Stimulated activated CD8-positive, alpha-beta memory T cell treated with anti-CD3 and anti-CD28 coated beads, Interleukin-4, amount 100 ng/mL, for 48 hours (primary cell): ENCODE measurements around the gene RASL11A.
"Not testable (repeated sequence)": the region's sequence is repeated elsewhere in the genome, so short reads cannot be mapped to it uniquely, and the experiment has no call there.

Experiments
- DNase-seq: peaks from one replicate; pipeline ENCODE4 v3.0.0-alpha.2; 2020

RASL11A gene

GRCh38 chr13:27302643-27303262 lies 32.1 kb downstream of the RASL11A start:
- no peak for DNase-seq

DNA sequence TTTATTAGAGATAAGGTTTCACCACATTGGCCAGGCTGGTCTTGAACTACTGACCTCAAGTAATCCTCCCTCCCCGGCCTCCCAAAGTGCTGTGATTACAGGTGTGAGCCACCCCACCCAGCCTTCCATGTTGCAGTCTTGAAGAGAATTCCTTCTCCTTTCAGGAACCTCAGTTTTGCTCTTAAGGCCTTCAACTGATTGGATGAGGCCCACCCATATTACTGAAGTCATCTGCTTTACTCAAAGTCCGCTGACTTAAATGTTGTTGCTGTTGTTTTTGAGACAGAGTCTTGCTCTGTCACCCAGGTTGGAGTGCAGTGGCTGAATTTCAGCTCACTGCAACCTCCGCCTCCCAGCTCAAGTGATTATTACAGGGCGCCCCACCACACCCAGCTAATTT lies 33.5 kb downstream of the RASL11A start:
- no peak for DNase-seq

DNA sequence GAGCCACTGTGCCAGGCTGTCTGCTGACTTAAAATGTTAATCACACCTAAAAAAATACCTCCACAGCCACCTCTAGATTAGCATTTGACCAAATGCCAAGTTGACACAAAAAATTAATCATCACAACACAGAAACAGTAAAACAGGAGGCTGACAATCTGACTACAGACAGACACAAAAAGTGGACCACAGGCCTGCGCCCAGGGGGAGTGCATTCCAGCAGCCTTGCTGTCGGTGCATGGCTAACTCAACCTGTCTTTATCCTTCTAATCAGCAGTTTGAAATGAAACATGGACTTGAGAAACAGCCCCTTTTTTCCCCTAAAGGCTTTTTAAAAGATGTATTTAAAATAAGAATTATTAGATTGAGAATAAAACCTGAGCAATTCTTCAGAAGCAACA lies 34.0 kb downstream of the RASL11A start:
- no peak for DNase-seq

GRCh38 chr13:27306364-27306763 lies 35.7 kb downstream of the RASL11A start:
- no peak for DNase-seq

GRCh38 chr13:27308941-27309340 lies 38.3 kb downstream of the RASL11A start:
- no peak for DNase-seq

- no peak for DNase-seq
These were observed 38.9 kb downstream of the RASL11A start for GRCh38 chr13:27309401-27309958.

DNA sequence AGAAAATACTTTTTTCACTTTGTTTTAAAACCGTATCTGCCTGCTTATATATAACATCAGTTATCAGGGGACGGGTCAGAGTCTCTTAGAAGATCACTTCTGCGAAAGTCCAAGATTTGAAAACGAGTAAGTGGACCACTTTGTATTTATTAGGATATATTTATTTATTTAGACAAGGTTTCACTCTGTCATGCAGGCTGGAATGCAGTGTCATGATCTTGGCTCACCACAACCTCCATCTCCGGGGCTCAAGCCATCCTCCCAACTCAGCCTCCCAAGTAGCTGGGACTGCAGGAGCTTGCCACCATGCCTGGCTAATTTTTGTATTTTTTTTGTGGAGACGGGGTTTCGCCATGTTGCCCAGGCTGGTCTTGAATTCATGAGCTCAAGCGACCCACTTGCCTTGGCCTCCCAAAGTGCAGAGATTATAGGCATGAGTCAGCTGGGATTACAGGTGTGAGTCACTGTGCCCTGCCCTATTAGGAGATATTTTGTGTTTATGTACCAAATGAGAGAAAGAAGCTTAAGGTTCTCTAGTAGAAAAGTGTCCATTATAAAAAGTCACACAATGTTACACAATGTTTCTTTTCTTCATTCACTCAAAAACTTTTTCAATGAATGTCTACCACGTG lies 39.5 kb downstream of the RASL11A start:
- DNase-seq: no peak

- DNase-seq: no peak
These were observed 40.3 kb downstream of the RASL11A start for GRCh38 chr13:27310946-27311345.

GRCh38 chr13:27311518-27312210 lies 41.0 kb downstream of the RASL11A start:
- DNase-seq: no peak

DNA sequence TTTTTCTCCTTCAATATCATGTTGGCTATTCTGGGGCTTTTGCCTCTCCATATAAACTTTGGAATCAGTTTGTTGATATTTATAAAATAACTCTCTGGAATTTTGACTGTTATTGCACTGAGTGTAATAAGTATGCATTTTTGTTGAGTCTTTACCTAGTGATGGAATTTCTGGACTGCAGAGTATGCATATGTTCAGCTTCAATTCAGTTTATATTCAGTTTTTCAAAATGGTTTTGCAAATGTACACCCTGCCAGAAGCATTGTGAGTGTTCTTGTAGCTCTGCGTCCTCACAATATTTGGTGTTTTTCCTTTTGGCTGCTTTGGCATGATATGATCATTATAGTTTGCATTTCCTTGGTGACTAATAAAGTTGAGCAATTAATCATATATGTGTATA lies 43.1 kb downstream of the RASL11A start:
- DNase-seq: no peak

DNA sequence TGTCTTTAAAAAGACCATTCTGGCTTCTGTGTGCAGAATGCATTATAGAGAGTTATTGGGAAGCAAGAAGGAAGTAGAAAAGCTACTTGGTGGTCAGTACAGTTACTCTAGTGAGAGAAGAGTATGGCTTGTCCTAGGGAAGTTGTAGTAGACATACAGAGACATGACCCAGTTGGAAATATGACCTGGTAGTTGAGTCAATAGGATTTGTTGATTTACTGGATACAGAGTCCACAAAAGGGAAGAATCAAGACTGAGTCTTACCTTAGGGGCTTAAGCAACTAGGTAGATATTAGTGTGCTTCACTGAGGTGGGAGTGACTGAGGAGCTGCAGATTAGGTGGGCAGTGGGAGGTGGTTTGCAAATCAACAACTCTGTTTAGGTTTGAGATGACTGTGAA lies 48.8 kb downstream of the RASL11A start:
- DNase-seq: no peak

GRCh38 chr13:27321468-27322431 lies 51.1 kb downstream of the RASL11A start:
- DNase-seq: no peak

DNA sequence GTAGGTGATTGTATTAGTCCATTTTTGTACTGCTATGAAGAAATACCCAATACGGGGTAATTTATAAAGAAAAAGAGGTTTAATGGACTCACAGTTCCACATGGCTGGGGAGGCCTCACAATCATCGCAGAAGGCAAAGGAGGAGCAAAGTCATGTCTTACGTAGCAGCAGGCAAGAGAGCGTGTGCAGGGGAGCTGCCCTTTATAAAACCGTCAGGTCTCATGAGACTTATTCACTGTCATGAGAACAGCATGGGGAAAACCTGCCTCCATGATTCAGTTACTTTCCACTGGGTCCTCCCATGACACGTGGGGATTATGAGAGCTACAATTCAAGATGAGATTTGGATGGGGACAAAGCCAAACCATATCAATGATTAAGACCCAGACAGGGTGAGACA lies 51.8 kb downstream of the RASL11A start:
- DNase-seq: not testable (repeated sequence)
